WTC11 (cell line): ENCODE data around the gene OR4E2.

Experiments
- ATF2 ChIP-seq: sonication (generic); formaldehyde crosslinking; IDR thresholded peaks from 2 replicates; pipeline ENCODE4 v1.8.1; 2022; ENCODE audit warnings: low read depth, missing genetic modification reagents, borderline replicate concordance
- CTCF ChIP-seq: fragments of 200-600 bp; IDR thresholded peaks from 2 replicates; pipeline ENCODE4 v1.8.0; 2022; ENCODE audit warnings: antibody characterized with exemption
- USF2 ChIP-seq: sonication (generic); formaldehyde crosslinking; IDR thresholded peaks from 2 replicates; pipeline ENCODE4 v1.8.1; 2023; ENCODE audit warnings: mild to moderate bottlenecking, missing genetic modification reagents, moderate library complexity
- ZBTB21 ChIP-seq: sonication (generic); formaldehyde crosslinking; IDR thresholded peaks from 2 replicates; pipeline ENCODE4 v1.8.1; 2023; ENCODE audit warnings: mild to moderate bottlenecking, missing genetic modification reagents, borderline replicate concordance

- TF ChIP-seq USF2 (CRISPR knock-in tag) = peak; percentile 16; the same call in 1 of the 2 replicates
- TF ChIP-seq CTCF = no peak
- TF ChIP-seq ZBTB21 (CRISPR knock-in tag) = no peak
- no peak for TF ChIP-seq ATF2
Measured at GRCh38 chr14:21614240-21614639, 39.4 kb upstream of the OR4E2 start.
